Adrenal gland (tissue), 5 donors: Measurements from ENCODE around the gene TMEM138.

Experiments used
- CTCF ChIP-seq, 6 experiments: fragments of 450-650 bp in 4 of 6; fragments of 200-600 bp in 2 of 6; sonication (generic) in 1 of 6; IDR thresholded peaks; 1 replicate in 5 of 6; 2 replicates in 1 of 6; pipeline versions ENCODE4 v1.5.1 to v1.8.0; 2016 to 2021; ENCODE audit warnings: antibody characterized with exemption in 6 of 6, mild to moderate bottlenecking in 2 of 6, moderate library complexity in 1 of 6
- POLR2A ChIP-seq, 2 donors: fragments of 450-650 bp; IDR thresholded peaks; one replicate each; pipeline ENCODE4 v1.6.1; 2017; ENCODE audit warnings: antibody characterized with exemption in 2 of 2, mild to moderate bottlenecking in 2 of 2, moderate library complexity in 1 of 2
- donor health status: DM: no; HTN: no; CAD: no.

- TF ChIP-seq CTCF (IDR thresholded peaks at IDR 0.05) (no peak), POLR2A (IDR thresholded peaks at IDR 0.05) (no peak)
Measured at GRCh38 chr11:61416941-61417340, 54.8 kb downstream of the TMEM138 start.
